NCI-H2196 treated with DMSO at 0.1 percent for 48 hours (cell line): ENCODE results near the gene ACCSL.

Experiments
- DNase-seq: peaks from one replicate; lab custom pipeline; 2025; ENCODE audit not compliant: unreplicated experiment; lab: John Stamatoyannopoulos, UW

Gene ACCSL

DNA sequence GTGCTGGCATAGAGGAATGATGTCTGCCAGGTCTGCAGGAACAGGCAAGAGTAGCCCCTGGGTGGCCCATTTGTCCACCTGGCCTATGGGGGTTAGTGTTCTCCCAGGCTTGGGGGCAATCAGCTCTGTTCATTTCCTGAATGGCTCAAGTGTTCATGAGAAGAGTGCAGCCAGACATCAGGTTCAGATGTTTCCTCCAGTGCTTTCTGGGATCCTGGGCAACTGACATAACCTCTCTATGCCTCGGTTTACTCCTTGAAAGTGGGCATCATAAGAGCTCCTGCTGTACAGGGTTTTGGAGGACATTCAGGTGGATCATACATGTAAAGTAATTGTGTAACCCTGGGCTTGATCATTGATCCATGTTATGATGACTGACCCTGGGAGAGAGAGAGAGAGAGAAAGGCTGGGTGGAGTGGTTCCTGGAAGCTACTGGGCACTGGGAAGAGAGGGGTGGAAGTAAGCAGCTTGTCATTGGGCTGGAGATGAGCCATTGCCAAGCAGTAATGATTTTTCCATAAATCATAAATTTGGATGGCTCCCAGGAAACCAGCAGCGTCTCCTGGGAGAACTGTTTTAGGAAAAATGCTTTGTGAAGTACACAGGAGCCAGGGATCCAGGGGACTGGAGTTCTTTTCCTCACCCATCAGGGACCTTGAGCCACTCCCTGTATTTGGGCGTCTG is 30.2 kb upstream of the ACCSL start:
- DNase-seq, result no peak

DNA sequence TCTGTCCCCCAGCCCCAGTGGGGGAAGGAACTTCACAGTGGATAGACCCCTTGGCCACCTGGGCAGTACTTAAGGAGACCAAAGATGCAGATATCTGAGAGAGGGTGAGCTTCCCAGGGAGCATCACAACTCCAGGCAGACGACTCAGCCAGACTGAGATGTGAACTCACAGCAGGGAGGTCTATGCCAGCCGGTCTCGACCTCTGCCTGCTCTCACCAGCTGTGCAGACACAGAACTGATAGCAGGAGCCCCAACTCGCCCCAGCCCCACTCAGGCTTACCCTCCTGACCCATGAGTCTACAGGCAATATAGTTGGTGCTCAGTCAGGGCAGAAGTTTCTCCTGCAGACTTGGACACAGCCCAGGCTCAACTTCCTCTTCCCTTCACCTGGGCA is 29.7 kb upstream of the ACCSL start:
- DNase-seq, result no peak

DNA sequence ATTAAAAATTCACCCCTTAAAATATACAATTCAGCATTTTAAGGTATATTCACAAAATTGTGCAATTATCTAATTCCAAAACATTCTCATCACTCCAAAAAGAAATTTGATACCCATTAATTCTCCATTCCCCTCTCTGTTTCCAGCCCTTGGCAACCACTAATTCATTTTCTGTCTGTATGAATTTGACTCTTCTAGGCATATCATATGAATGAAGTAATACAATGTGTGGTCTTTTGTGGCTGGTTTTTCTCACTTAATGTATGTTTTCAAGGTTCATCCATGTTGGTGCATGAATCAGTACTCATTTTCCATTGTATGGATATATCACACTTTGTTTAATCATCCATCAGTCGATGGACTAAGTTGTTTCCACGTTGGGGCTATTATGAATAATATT is 29.0 kb upstream of the ACCSL start:
- no peak for DNase-seq

DNA sequence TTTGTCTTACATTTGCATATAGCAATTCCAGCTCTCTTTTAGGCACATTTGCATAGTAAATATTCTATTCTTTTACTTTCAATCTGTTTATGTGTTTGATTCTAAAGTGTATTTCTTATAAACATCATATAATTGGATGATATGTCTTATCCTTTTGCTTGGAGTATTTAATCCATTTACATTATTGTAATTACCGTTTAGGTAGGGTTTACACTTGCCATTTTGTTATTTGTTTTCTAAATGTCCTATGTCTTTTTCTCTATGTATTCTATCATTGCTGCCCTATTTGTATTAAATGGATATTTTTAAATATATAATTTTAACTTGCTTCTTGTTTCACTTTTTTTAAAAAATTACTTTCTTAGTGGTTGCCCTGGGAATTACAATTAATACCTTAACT is 22.8 kb upstream of the ACCSL start:
- no peak for DNase-seq

DNA sequence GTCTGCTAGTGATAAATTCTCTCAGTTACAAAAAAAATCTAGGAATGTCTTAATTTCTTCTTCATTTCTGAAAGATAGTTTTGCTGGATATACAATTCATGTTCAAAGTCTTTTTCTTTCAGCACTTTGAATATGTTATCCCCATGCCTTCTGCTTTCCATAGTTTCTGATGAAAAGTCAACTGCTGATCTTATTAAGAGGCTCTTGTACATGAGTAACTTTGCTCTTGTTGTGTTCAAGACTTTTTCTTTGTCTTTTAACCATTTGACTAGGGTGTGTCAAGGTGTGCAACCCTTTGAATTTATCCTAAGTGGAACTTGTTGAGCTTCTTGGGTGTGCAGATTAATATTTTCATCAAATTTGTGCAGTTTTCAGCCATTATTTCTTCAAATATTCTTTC is 22.1 kb upstream of the ACCSL start:
- DNase-seq, result no peak

DNA sequence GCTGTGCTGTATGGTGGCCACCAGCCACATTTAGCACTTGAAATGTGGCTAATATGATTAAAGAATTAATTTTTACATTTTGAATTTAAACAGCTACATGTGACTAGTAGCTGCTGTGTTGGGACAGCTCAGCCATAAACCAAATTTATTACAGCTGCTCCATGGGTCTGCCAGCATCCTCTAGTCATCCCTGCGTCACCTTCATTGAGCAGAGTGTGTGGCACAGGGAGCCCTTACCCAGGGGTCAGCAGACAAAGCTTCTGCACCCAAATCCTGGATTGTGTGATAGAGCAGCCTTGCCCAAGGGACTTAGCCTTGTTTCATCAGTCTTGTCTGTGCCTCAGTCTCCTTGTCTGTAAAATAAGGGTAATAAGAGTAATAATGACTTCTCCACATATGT is 19.4 kb upstream of the ACCSL start:
- no peak for DNase-seq

DNA sequence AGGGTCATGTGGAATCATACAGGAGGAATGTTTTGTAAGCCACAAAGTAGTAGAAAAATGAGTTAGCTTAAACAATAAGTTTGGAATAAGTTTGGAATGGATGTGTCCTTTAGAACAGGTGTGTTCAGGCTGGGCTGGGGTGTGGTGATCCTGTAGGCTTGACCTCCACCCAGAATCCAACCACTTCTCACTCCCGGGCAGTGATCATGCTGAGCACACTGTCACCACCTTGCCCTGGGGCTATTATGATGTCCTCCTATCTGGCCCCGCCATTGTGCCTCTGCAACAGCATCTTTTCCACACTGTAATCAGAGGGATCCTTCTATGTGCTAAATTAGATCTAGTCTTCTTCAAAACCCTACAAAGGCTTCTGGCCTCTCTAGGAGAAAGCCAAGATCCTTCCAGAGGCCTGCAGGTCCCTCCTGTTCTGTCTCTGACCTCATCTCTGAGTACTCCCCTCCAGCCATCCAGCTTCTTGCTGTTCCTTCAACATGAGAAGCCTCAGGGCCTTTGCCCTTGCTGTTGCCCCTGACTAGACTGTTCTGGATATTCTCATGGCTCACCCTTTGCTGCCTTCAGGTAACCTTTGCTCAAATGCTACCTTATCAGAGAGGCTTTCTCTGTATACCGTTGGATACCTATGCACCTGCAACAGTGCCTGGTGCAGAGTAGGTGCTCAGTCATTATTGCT is 18.8 kb upstream of the ACCSL start:
- no peak for DNase-seq

DNA sequence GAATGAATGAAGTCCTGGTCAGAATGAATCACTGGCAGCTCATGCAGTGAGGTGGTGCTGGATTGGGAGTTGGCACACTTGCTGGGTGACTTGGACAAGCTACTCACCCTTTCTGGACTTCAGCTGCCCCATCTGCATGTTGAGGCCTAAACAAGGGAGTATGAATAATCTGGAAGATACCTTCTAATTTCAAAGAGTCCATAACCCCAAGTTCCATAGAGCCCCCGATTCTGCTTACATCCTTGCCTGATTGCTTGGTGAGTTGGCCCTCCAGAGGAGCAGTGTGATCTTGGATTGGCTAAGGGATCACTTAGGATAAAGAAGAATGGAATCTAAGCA is 18.3 kb upstream of the ACCSL start:
- DNase-seq, result no peak

DNA sequence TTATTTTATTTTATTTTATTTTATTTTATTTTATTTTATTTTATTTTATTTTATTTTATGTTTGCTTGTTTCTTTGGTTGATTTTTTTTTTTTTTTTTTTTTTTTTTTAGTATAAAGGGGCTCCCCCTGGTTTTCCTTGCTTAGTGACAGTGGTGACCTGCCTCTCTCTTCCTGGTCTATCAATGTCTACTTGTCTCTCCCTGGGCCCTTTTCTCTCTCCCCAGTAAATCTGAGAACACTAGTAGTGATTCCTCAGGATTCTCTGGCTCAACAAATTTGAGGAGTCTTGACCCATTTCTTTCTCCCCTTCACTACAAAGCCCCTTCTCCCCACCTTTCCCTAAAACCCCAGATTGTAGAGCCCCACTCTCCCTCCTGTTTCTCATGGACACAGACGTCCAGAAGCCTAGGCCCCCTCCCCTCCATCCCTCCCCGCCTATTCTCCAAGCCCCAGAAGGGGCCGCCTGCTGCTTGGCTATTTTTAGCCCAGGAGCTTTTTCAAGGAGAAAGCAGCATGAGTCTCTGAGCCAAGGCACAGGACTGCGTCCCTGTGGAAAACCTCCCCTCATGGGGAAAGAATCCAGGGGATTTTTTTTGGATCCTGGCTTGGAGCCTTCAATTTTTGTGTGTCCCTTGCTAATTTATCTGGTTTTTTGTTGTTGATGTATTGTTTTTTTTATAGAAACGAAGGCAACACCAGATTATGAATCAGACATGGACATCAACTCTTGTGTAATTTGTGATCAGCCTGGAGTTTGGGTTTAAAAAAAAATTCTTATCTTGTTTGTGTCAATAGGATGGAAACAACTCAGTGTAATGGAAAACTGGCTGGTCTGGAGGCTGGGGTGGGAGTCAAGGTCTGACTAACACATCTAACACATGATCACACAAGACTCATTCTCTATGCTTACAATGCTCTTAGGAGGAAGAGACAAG is 17.5 kb upstream of the ACCSL start:
- DNase-seq, result no peak

DNA sequence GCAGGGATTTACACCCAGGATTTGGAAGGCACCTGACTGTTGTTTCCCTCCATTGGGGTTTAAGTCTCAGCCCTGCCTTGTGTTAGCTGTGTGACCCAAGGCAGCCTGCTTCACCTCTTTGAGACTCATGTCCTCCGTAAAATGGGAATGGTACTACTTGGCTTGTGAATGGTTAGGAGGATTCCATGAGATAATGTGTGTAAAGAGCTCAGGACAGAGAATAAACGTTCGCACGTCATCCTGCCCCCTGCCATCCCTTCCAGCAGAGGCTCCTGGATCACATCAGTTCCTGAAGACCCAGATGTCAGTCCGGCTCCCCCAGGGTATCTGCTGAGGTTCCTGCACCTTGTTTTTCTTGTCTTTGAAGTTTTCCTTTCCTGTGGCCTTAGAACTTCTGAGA is 16.8 kb upstream of the ACCSL start:
- DNase-seq, result no peak

DNA sequence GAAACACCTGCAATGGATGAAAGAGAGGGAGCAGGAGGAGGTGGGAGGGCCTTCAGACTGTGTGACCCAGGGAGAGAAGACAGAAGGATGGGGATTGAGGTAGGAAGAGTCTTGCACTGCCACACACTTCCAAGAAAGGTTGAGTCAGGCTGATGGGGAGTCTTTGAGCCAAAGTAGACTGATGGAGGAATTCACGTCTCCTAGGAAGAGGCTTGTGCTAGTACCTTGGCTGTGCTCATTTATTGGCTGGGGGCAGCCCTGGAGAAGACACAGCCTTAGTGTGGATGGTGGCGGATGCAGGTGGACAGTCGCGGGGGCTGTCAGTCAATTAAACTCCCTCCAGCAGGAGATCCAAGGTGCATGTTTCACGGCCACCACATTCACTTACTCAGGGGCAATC is 16.2 kb upstream of the ACCSL start:
- DNase-seq, result no peak

DNA sequence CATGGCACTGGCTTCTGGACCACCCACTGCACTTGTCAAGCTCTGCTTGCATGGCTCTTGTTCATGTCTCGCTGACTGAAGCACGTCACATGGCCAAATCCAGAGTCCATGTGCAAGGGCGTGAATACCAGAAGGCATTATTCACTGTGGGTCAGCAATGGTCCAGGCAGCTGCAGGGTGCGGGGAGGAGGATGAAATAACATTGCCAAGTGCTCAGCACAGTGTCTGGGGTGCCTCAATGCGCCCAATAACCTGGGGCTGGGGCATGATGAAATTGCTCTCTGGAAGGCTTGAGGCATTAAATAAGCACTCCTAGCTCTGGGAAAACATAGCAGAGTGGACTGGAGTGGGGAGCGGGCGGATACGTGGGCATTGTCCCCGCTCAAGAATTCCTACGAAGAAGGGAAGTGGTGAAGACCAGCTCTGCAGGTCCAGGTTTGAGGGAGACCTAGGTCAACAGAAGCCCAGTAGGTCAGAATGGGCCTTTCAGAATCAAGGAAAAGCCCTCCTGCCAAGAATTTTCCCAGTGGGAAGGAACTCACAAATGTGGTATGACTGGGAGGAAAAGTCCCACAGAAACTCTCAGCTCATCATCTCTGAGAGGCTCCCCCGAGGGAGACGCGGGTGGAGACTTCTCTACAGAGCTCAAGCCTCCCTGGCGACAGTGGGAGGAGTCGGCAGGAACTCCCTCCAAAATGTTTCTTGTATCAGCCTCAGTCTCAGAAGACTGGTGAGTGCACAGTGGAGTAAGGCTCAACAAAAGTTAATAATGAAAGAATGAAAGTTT is 15.3 kb upstream of the ACCSL start:
- no peak for DNase-seq

DNA sequence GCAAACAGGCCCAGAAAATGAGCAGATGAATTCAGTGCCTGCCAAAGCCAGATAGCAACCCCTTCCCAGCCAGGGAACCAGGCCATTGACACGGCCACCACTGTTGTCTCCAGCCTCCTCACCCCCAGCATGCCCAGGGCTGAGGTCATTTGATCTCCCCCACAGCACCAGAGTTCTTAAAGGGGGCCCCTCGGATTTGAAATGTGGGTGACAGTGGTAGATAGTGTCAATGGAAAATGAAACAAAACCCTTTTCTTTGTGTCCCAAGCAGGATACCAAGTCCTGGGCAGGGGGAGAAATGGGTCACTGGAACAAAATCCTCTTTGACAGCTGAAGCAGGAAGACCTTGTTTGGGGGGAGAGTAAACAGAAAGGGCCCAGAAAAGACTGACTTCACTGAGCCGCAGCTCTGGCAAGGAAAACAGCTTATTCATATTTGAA is 14.3 kb upstream of the ACCSL start:
- no peak for DNase-seq

DNA sequence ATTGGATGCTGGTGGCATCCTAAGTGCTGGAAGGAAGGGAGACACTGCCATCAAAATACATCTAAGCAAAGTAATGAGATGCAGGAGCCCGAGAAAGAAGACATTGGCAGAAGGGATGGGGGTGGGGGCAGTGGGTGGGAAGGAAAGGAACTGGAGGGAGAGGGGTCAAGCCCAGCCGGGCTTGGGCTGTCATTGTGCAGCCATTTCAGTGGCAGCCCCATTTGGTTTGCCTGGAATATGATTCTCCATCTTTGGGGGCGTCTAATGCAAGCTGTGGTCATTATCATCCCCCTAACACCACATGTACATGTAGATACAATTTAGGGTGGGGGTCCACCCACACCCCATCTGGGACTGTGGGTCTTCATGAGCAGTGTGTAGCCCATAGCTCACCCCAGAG is 13.9 kb upstream of the ACCSL start:
- DNase-seq, result no peak

DNA sequence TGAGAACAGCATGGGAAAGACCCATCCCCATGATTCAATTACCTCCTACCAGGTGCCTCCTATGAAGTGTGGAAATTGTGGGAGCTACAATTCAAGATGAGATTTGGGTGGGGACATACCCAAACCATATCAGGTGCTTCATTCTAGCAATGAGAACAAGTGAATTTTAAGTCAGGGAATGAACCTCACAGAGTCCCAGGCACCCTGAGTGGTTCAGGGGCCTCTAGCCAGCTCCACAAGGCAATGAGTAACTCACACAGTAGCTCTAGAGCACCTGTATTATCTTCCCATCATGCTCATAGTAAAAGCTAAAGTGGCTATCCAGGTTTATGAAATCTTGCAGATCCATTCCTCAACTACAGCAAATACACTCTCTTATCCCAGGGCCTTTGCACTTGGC is 13.1 kb upstream of the ACCSL start:
- DNase-seq, result no peak

DNA sequence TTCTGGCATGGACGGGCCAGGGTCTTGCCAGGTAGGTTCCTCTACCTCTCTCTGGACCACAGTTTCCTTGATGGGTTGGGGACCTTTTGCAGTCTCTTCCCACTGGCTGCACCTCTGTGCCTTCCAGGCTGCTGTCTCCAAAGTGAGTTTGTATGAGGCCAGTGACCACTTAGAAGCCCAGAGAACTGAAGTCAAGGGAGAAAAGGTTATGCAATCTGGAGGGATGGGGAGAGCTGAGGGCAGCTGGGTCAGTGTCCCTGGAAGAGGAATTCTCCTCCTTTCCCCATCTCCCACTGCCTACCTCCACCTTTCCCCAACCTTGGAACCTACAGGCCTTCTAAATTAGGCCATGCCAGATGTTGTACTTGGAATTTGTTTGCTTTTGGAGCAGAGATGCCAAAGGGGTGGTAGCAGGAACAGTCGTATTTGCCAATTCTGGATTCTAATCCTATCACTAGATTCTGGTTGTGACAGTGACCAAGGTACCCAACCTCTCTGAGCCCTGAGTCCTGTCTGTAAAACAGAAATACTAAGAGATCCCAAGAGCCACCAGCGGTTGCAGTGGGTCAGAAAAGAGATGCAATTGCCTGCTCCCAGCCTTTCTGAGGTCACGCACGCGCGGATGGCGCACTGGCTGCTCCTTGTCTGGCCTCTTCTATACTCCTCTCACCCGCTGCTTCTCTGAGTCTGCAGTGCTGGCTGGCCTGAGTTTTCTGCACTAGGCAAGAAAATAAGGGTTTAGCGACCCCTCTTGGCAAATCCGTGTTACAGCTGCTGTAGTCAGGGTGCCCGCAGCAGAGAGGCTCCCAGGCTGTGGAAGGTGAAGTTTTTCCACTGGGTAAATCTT is 10.7 kb upstream of the ACCSL start:
- peak; percentile 49 for DNase-seq

DNA sequence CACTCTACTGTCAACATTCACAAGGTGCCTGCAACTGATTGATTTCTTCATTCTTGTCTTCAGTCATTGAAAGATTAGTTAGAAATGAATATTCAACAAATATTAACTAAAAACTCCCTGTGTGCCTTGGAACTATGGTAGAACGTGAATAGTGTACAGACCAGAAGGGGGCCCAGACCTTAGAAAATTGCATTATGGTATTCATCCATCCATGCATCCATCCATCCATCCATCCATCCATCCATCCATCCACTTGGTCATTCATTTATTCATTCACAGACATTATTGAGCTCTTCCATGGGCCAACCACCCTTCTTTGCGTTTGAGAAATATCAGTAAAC is 10.2 kb upstream of the ACCSL start:
- DNase-seq, result no peak

DNA sequence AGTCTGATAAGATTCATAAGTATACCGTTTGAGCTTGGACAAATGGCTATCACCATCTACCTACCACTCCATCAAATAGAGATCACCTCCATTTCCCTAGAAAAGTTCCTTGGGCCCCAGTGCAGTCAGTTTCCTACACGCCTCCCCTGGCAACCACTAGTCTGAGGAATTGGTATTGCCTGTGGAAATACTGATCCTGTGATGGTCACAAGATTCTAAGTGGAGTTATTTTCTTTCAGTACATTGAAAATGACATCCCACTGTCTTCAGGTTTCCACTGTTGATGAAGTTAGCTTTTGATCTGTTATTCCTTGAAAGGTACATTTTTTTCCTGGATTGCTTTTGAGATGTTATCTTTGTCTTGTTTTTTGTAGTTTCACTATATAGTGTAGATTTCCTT is 4.6 kb upstream of the ACCSL start:
- DNase-seq, result no peak

DNA sequence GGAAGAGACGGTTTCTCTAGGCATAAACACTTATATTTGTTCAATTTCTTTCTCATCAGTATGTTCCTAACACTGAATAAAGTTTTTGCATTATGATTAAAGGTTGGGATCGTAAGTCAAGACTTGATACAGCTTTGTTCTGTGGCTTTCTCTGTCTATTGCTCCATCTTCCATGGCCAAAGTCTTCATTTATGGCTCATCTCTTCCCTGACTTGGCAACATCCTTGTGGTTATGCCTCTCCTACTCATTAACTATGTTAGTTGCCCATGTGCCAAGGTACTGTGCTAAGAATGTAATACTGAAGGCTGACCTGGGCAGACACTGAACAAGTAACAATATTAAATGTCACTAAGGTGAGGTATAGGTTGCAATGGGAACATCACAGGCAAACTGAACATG is 1.6 kb upstream of the ACCSL start:
- DNase-seq, result no peak

DNA sequence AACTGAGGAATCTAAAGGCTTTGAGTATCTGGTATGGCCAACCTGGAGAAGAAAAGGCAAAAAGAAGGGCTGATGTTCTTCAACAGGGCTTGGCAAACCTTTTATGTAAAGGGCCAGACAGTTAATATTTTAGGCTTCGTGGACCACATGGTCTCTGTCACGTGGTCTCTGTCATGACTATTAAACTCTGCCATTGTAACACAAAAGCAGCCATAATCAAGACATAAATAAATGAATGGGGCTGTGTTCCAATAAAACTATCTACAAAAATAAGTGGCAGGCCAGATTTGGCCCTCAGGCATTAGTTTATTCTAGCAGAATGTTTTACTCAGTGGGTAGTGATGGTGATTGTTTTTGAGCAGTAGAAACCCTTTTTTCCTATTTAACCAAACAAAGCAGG is 483 bp upstream of the ACCSL start:
- no peak for DNase-seq

DNA sequence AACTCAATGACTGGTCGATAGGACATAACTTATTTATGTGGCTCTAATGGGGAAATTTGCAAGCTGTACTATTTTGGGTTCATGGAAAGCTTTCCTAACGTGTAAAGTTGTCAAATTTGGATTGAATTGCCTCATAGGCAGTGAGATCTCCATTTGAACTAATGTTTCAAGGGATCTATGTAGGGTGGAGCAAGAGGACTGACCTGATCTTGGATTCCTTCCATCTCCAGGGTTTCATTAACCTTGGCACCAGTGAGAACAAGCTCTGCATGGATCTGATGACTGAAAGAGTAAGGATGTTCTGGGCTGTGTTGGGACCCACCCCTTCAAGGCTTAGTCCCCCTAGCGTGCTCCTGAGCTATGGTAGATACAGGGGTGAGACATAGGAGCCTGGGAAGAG is 2.1 kb downstream of the ACCSL start:
- DNase-seq, result no peak
